HTERT RPE-1 (cell line): Measurements from ENCODE around the gene DPM3.
"Not testable (repeated sequence)": the region's sequence is repeated elsewhere in the genome, so short reads cannot be mapped to it uniquely, and the experiment has no call there.

Experiments used
- in situ Hi-C: fragments of 300-500 bp; cut with MboI; formaldehyde crosslinking; loops from 4 replicates; pipeline ENCODE4 v1.14.3; 2020; ENCODE audit warnings: low sequenced_read_pairs

The DPM3 gene

GRCh38 chr1:155139895-155140629 lies at the start of gene DPM3:
DPM3 (minus strand) TSS chr1:155140531; CDS start chr1:155140240, 291 bp downstream.
- in situ Hi-C loops, result no loop called here

GRCh38 chr1:155189926-155190325 lies 49.6 kb upstream of the DPM3 start:
- in situ Hi-C loops, result not testable (repeated sequence)

- in situ Hi-C loops, result no loop called here
Measured at GRCh38 chr1:155188268-155188667, 47.9 kb upstream of the DPM3 start.

GRCh38 chr1:155187456-155187891 lies 47.1 kb upstream of the DPM3 start:
- in situ Hi-C loops, result no loop called here

- in situ Hi-C loops, result no loop called here
Measured at GRCh38 chr1:155186794-155187455, 46.6 kb upstream of the DPM3 start.

GRCh38 chr1:155186067-155186793 lies 45.9 kb upstream of the DPM3 start:
- in situ Hi-C loops, result no loop called here

- in situ Hi-C loops, result no loop called here
Measured at GRCh38 chr1:155185783-155186066, 45.4 kb upstream of the DPM3 start.

GRCh38 chr1:155184835-155185782 lies 44.8 kb upstream of the DPM3 start:
- in situ Hi-C loops, result no loop called here

GRCh38 chr1:155184351-155184811 lies 44.0 kb upstream of the DPM3 start:
- in situ Hi-C loops, result no loop called here

- in situ Hi-C loops, result no loop called here
Measured at GRCh38 chr1:155183775-155184221, 43.5 kb upstream of the DPM3 start.

GRCh38 chr1:155182052-155182550 lies 41.8 kb upstream of the DPM3 start:
- in situ Hi-C loops, result no loop called here

- in situ Hi-C loops, result no loop called here
Measured at GRCh38 chr1:155181371-155182051, 41.2 kb upstream of the DPM3 start.

- in situ Hi-C loops, result no loop called here
Measured at GRCh38 chr1:155179112-155180031, 39.0 kb upstream of the DPM3 start.

GRCh38 chr1:155178441-155179111 lies 38.2 kb upstream of the DPM3 start:
- in situ Hi-C loops, result no loop called here

- in situ Hi-C loops, result no loop called here
Measured at GRCh38 chr1:155177918-155178281, 37.6 kb upstream of the DPM3 start.

- in situ Hi-C loops, result no loop called here
Measured at GRCh38 chr1:155177192-155177917, 37.0 kb upstream of the DPM3 start.

GRCh38 chr1:155176544-155177071 lies 36.3 kb upstream of the DPM3 start:
- in situ Hi-C loops, result no loop called here
